Smooth muscle cell (in vitro differentiated cells): ENCODE measurements around the gene PLPPR3. TPM values are rescaled to one million over a fixed set of nuclear protein-coding genes. Genes with fewer than 3 reads are reported as not detected.

Experiments
- DNase-seq: peaks from one replicate; lab custom pipeline; 2025; ENCODE audit not compliant: unreplicated experiment; lab: John Stamatoyannopoulos, UW
- H2AFZ ChIP-seq: fragments of 200-600 bp; sonication (generic); 2 replicates; pipeline ENCODE4 v1.6.0; 2016; ENCODE audit warnings: antibody characterized with exemption, low read depth, mild to moderate bottlenecking
- H3F3A ChIP-seq: fragments of 200-600 bp; sonication (generic); 2 replicates; pipeline ENCODE4 v1.6.0; 2017; ENCODE audit warnings: antibody characterized with exemption, low read depth
- H3K27ac ChIP-seq: fragments of 200-600 bp; sonication (generic); 2 replicates; pipeline ENCODE4 v1.5.1; 2016; ENCODE audit warnings: low read depth, mild to moderate bottlenecking
- H3K27me3 ChIP-seq: fragments of 200-600 bp; sonication (generic); 2 replicates; pipeline ENCODE4 v1.6.1; 2016; ENCODE audit warnings: low read depth, mild to moderate bottlenecking
- H3K36me3 ChIP-seq: fragments of 200-600 bp; sonication (generic); 2 replicates; pipeline ENCODE4 v1.5.1; 2016; ENCODE audit warnings: low read depth
- H3K4me1 ChIP-seq: fragments of 200-600 bp; sonication (generic); 2 replicates; pipeline ENCODE4 v1.5.1; 2016; ENCODE audit warnings: low read depth
- H3K4me2 ChIP-seq: fragments of 200-600 bp; sonication (generic); 2 replicates; pipeline ENCODE4 v1.6.0; 2016; ENCODE audit warnings: mild to moderate bottlenecking
- H3K4me3 ChIP-seq: fragments of 200-600 bp; sonication (generic); 2 replicates; pipeline ENCODE4 v1.5.1; 2016; ENCODE audit warnings: mild to moderate bottlenecking
- H3K79me2 ChIP-seq: fragments of 200-600 bp; sonication (generic); 2 replicates; pipeline ENCODE4 v1.6.0; 2016; ENCODE audit warnings: low read depth, mild to moderate bottlenecking
- H3K9ac ChIP-seq: fragments of 200-600 bp; sonication (generic); 2 replicates; pipeline ENCODE4 v1.6.0; 2016; ENCODE audit warnings: low read depth
- H3K9me3 ChIP-seq: fragments of 200-600 bp; sonication (generic); replicated peaks from 2 replicates; pipeline ENCODE4 v1.5.1; 2016; ENCODE audit warnings: low read depth
- H4K20me1 ChIP-seq: fragments of 200-600 bp; sonication (generic); 2 replicates; pipeline ENCODE4 v1.6.0; 2016; ENCODE audit warnings: low read depth
- WGBS: methylation state at CpG from one replicate; pipeline ENCODE4 v1.1.7; 2016; ENCODE audit warnings: low lambda C conversion rate; 5-methylcytosine and 5-hydroxymethylcytosine counted together
- polyA plus RNA-seq: library from polyadenylated mRNA; unstranded; fragments of >200 nt; fragmentation: Nextera tagmentation; extraction: Ambion mirVana; gene quantifications from 2 replicates; pipeline ENCODE4 v1.2.1, GENCODE V29; 2016
- total RNA-seq: library from RNA; depleted of rRNA; stranded (reverse); fragments of >200 nt; gene quantifications from 2 replicates; pipeline ENCODE4 v1.2.3, GENCODE V29; 2014
- TF ChIP-seq, protein P1 (sequence below): fragments of 200-600 bp; sonication (generic); IDR thresholded peaks from 2 replicates; pipeline ENCODE4 v1.5.1; 2017; ENCODE audit warnings: borderline replicate concordance, mild to moderate bottlenecking, antibody characterized with exemption; ENCODE audit not compliant: insufficient read depth, poor library complexity, severe bottlenecking

Gene PLPPR3
- total and polyA plus RNA-seq, 2 experiments from 2014 or later: 6.5 to 13.7 TPM

DNA sequence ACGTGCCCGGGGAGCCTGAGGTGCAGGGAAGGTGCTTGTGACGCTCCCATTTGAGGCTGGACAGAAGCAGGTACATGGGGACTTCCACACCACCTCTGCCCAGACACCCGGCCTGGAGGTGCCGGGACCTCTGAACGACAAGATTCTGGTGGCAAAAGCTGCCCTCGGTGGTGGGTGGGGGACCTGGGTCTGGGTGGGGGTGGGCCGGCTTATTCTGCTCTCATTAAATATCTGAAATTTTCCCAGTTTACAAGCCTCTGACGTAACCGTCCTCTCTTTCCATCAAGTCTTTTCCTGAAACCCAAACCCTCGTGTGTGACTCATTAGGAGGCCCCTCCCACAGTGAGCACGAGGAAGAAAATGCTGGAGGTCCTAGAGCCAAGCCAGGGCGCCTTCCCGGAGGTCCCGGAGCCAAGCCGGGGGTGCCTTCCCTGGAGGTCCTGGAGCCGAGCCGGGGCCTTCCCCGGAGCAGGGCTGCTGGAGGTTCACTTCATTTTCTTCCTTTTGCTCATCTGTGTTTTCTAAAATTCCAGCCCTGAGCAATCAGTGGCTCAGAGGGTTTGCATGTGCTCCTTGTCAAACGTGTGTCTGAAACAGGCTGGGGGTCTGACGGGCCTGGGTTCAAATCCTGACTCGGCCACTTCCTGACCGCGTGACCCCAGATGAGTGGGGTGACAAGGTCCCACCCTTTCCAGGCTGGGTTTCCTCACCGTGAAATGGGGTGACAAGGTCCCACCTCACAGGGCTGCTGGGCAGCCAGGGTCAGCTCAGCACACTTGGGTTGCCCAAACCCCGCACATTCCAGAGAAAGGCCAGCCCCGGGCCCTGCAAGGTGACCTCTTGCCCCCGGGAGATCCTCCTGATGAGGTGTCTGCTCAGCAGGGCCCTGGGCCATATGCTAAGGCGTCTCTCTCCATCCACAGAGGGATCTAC is 47.8 kb upstream of the PLPPR3 start:
- no peaks in the 10 kb centered on the region for H3K9me3 ChIP-seq
- no peak overlapping the region for H3K4me3 ChIP-seq
- 49% methylated on average over 25 of the region's 29 CpGs for WGBS
- no peaks in the 10 kb centered on the region for H3F3A ChIP-seq
- no peaks in the 10 kb centered on the region for H3K4me1 ChIP-seq
- no peak overlapping the region for H3K9ac ChIP-seq
- peaks cover 18% of the 10 kb centered on the region for H4K20me1 ChIP-seq
- H3K27me3 ChIP-seq: no peaks in the 10 kb centered on the region
- H3K36me3 ChIP-seq: no peaks in the 10 kb centered on the region
- H3K79me2 ChIP-seq: no peaks in the 10 kb centered on the region
- peak; percentile 55 for DNase-seq
- H3K27ac ChIP-seq: peak overlapping the region; percentile 56
- TF ChIP-seq, protein P1, sequence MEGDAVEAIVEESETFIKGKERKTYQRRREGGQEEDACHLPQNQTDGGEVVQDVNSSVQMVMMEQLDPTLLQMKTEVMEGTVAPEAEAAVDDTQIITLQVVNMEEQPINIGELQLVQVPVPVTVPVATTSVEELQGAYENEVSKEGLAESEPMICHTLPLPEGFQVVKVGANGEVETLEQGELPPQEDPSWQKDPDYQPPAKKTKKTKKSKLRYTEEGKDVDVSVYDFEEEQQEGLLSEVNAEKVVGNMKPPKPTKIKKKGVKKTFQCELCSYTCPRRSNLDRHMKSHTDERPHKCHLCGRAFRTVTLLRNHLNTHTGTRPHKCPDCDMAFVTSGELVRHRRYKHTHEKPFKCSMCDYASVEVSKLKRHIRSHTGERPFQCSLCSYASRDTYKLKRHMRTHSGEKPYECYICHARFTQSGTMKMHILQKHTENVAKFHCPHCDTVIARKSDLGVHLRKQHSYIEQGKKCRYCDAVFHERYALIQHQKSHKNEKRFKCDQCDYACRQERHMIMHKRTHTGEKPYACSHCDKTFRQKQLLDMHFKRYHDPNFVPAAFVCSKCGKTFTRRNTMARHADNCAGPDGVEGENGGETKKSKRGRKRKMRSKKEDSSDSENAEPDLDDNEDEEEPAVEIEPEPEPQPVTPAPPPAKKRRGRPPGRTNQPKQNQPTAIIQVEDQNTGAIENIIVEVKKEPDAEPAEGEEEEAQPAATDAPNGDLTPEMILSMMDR: no peak
- peak overlapping the region; percentile 8 for H3K4me2 ChIP-seq
- H2AFZ ChIP-seq: no peak overlapping the region

DNA sequence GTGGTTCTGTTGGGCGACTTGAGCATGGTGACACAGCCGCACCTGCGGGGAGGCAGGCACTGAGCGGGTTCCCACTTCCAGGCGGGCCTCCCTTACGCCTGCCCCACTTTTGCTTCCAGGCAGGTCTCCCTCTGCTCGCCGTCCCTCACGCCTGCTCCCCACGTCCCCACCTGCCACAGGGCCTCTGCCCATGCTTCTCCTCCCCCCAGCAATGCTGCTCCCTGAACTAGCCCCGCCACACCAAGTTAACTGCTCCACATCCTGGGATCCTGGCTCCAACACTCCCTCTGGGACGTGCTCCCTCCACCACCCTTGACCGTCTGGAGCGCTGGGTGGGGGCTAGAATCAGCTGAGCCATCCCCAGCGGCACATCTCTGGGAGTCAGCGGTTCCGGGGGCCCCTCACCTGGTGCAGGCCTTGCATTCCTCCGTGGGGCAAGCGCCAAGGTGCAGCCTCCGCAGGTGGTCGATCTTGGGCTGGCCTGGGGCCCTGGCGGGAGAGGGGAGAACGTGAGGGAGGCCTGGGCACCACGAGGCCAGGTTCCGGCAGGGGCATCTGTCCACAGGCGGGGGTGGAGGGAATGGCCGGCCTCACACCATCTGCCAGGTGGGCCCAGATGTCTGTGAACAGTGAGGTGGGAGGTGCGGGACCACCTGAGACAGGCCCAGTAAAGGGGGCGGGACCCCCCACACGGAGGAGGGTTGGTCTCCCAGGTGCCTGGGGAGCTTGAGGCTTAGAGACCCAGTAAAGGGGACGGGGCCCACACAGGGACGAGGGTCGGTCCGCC is 46.9 kb upstream of the PLPPR3 start:
- Histone ChIP-seq H3K9me3 (no peaks in the 10 kb centered on the region), H3K4me1 (no peaks in the 10 kb centered on the region), H2AFZ (no peak overlapping the region), H3K36me3 (no peaks in the 10 kb centered on the region), H3K4me3 (no peak overlapping the region), H4K20me1 (peaks cover 18% of the 10 kb centered on the region), H3K27ac (peak overlapping the region; percentile 56), H3K27me3 (no peaks in the 10 kb centered on the region), H3K9ac (no peak overlapping the region), H3K4me2 (peak overlapping the region; percentile 8), H3K79me2 (no peaks in the 10 kb centered on the region), H3F3A (no peaks in the 10 kb centered on the region)
- DNase-seq: no peak
- TF ChIP-seq, protein P1: no peak
- 95% methylated on average over 27 of the region's 34 CpGs for WGBS

DNA sequence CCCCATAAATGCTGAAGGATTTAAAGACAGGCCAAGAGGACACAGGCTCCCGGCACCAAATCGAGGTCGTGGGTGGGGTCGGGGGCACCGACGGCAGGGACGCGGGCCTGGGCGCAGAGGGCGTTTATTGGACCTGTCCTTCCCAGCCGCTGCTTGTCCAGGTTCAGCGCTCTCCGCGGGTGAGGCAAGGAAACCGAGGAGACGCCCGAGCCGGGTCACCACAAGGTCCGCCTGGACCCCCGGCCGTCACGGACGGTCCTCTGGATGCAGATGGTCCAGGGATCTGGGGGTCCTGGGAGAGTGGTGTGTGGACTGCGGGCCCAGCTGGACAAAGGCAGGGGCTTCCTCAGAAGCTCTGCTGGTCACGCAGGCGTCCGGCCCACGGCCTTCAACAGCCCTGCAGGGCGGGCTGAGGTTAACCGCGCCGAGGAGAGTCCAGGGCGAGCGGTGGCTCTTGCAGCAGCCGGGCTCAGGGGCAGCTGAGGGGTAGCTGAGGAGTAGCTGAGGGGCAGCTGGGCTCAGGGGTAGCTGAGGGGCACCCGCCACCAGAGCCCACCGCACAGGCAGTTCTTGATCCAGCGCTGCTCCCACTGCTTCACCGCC is 46.2 kb upstream of the PLPPR3 start:
- TF ChIP-seq, protein P1: no peak
- no peak overlapping the region for H3K9ac ChIP-seq
- WGBS: 97% methylated on average over 35 of the region's 39 CpGs

More for the DNA sequence above, 46.2 kb upstream of the PLPPR3 start:
- peaks cover 18% of the 10 kb centered on the region for H4K20me1 ChIP-seq
- H2AFZ ChIP-seq: no peak overlapping the region
- no peak overlapping the region for H3K4me2 ChIP-seq
- no peak overlapping the region for H3K4me3 ChIP-seq
- DNase-seq: no peak
- H3F3A ChIP-seq: no peaks in the 10 kb centered on the region
- H3K4me1 ChIP-seq: no peaks in the 10 kb centered on the region
- no peaks in the 10 kb centered on the region for H3K9me3 ChIP-seq
- H3K27me3 ChIP-seq: peaks cover 4% of the 10 kb centered on the region
- H3K27ac ChIP-seq: no peak overlapping the region
- H3K79me2 ChIP-seq: no peaks in the 10 kb centered on the region
- H3K36me3 ChIP-seq: no peaks in the 10 kb centered on the region
